Stomach (tissue), 9 donors: ENCODE data around the gene ONECUT3. TPM values are rescaled to one million over a fixed set of nuclear protein-coding genes. Genes with fewer than 3 reads are reported as not detected.

Experiments
- DNase-seq, 2 donors: peaks; one replicate each; pipeline versions ENCODE4 v3.0.0 to v3.0.0-alpha.2; 2013 to 2019
- H3K27ac ChIP-seq, 5 donors: fragments of 200-600 bp in 4 of 5; sonication (generic) in 4 of 5; one replicate each; pipeline ENCODE4 v1.5.1; 2013 to 2019; ENCODE audit warnings: mild to moderate bottlenecking in 1 of 5, moderate library complexity in 1 of 5
- H3K27me3 ChIP-seq, 3 donors: fragments of 200-600 bp; sonication (generic); one replicate each; pipeline ENCODE4 v1.5.1; 2017 to 2019; ENCODE audit warnings: mixed run types in 1 of 3
- H3K36me3 ChIP-seq, 4 donors: fragments of 200-600 bp; sonication (generic); 1 replicate in 3 of 4; 2 replicates in 1 of 4; pipeline ENCODE4 v1.5.1; 2016 to 2019
- H3K4me1 ChIP-seq, 4 donors: fragments of 200-600 bp; sonication (generic); one replicate each; pipeline ENCODE4 v1.5.1; 2016 to 2019
- H3K4me3 ChIP-seq, 4 donors: fragments of 200-600 bp; sonication (generic) in 3 of 4; one replicate each; pipeline ENCODE4 v1.5.1; 2016 to 2019; ENCODE audit warnings: mild to moderate bottlenecking in 1 of 4
- H3K9me3 ChIP-seq, 4 donors: fragments of 200-600 bp; sonication (generic); one replicate each; pipeline ENCODE4 v1.5.1; 2016 to 2019
- CTCF ChIP-seq, 7 experiments: fragments of 450-650 bp in 4 of 7; fragments of 200-600 bp in 3 of 7; sonication (generic) in 3 of 7; IDR thresholded peaks; one replicate each; pipeline ENCODE4 v1.5.1; 2016 to 2019; ENCODE audit warnings: antibody characterized with exemption in 7 of 7, control low read depth in 2 of 7, mild to moderate bottlenecking in 1 of 7
- EP300 ChIP-seq: sonication (generic); formaldehyde crosslinking; IDR thresholded peaks from one replicate; pipeline ENCODE4 v1.6.1; 2017; ENCODE audit warnings: antibody characterized with exemption
- POLR2A ChIP-seq, 4 donors: fragments of 450-650 bp; IDR thresholded peaks; one replicate each; pipeline ENCODE4 v1.6.1; 2016; ENCODE audit warnings: antibody characterized with exemption in 4 of 4, control low read depth in 2 of 4, mild to moderate bottlenecking in 1 of 4, moderate library complexity in 1 of 4
- POLR2AphosphoS5 ChIP-seq, 3 donors: sonication (generic); formaldehyde crosslinking; IDR thresholded peaks; one replicate each; pipeline ENCODE4 v1.6.1; 2016; ENCODE audit warnings: antibody characterized with exemption in 3 of 3
- WGBS, 5 donors: extraction: QIAGEN DNeasy Blood & Tissue Kit in 3 of 5; methylation state at CpG; one replicate each; pipeline versions ENCODE4 v1.1.5 to v1.1.7; 2013 to 2018; 5-methylcytosine and 5-hydroxymethylcytosine counted together
- intact Hi-C: fragments of 100-400 bp; cut with DNase I; formaldehyde crosslinking; loops from one replicate; pipeline ENCODE4 v1.15.1; 2023; ENCODE audit warnings: low total_unique reads
- polyA plus RNA-seq, 3 donors: library from polyadenylated mRNA; stranded (reverse); fragments of 200-250 nt; gene quantifications; one replicate each; pipeline ENCODE4 v1.2.3, GENCODE V29; 2013
- total RNA-seq, 5 donors: library from RNA; depleted of rRNA; stranded (reverse); fragments of >200 nt; gene quantifications; one replicate each; pipeline versions ENCODE4 v1.1.0 to v1.2.3, GENCODE V29; 2014 to 2016
- donor health status: healthy with polysubstance abuse.
- donor health status: Bipolar disorder and iron deficiency.
- donor health status: healthy.

The ONECUT3 gene
- total and polyA plus RNA-seq, 8 donors, result 0.13 to 0.37 (median 0.29) TPM; not detected in 5

GRCh38 chr19:1819341-1820255 lies 66.3 kb downstream of the ONECUT3 start:
- peaks cover 75 to 100% (median 100%) of the 10 kb centered on the region in 4 donors for H3K36me3 ChIP-seq
- H3K27ac ChIP-seq, result no peak overlapping the region
- DNase-seq, result no peak
- H3K4me1 ChIP-seq, result peaks cover 0 to 3% (median 0%) of the 10 kb centered on the region in 4 donors
- 84 to 91% (median 90%) methylated on average over 25 to 43 of the region's 43 CpGs for WGBS, 5 donors
- TF ChIP-seq CTCF (IDR thresholded peaks at IDR 0.05) (no peak), POLR2AphosphoS5 (IDR thresholded peaks at IDR 0.05) (no peak), EP300 (no peak), POLR2A (IDR thresholded peaks at IDR 0.05) (no peak)
- intact Hi-C loops, result loop anchor here (10.0 kb wide), 1 partner anchor 265 kb away; no protein-coding TSS in a partner anchor
- H3K9me3 ChIP-seq, result no peaks in the 10 kb centered on the region
- no peak overlapping the region for H3K4me3 ChIP-seq
- no peaks in the 10 kb centered on the region for H3K27me3 ChIP-seq

DNA sequence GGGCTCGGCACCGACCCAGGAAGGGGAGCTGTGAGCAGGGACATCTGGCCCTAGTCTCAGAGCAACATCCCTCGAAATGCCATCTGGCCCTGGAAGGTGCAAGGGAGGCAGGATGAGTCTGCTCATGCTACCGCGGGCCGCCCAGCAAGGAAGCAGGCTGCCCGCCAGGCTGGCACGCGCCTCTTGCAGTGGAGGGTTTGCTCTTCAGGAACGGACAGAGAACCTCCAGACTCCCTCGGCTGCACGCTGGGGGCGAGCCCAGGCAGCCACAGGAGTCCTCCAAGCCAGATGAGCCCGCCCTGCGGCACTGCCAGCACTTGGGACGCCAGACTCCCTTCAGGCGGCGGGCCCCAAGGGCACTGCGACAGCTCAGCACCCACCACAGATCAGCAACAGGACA lies 68.9 kb downstream of the ONECUT3 start:
- H3K9me3 ChIP-seq, result no peaks in the 10 kb centered on the region
- intact Hi-C loops, result loop anchor here (10.0 kb wide), 1 partner anchor 267 kb away; no protein-coding TSS in a partner anchor
- H3K27ac ChIP-seq, result no peak overlapping the region
- peaks cover 66 to 100% (median 94%) of the 10 kb centered on the region in 4 donors for H3K36me3 ChIP-seq
- peaks cover 9 to 18% (median 15%) of the 10 kb centered on the region in 4 donors for H3K4me1 ChIP-seq
- 86 to 100% (median 90%) methylated on average over 2 to 19 of the region's 19 CpGs for WGBS, 5 donors
- no peaks in the 10 kb centered on the region for H3K27me3 ChIP-seq
- TF ChIP-seq POLR2AphosphoS5 (IDR thresholded peaks at IDR 0.05) (no peak), POLR2A (IDR thresholded peaks at IDR 0.05) (no peak), CTCF (IDR thresholded peaks at IDR 0.05) (no peak), EP300 (no peak)
- no peak overlapping the region for H3K4me3 ChIP-seq
- no peak for DNase-seq

DNA sequence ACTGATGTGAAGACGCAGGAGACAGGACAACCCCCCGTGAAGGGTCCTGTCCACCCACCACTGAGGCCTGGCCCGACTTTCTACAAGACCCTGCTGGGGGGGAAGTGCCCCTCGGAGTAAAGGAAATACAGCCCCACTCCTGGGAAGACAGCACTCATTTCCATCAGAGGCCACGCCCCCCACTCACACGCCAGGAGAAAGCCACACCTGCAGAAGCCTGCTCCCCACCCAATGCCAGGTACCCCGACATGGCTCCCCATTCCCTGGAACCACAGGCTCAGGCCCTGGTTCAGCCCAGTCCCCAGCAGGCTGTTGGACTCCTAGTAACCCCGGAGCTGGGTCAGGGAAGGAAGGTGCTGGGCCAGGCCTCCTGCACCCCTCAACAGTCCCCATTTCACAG lies 69.7 kb downstream of the ONECUT3 start:
- Histone ChIP-seq H3K4me1 (peaks cover 9 to 18% (median 16%) of the 10 kb centered on the region in 4 donors), H3K36me3 (peaks cover 66 to 100% (median 94%) of the 10 kb centered on the region in 4 donors), H3K9me3 (no peaks in the 10 kb centered on the region), H3K27ac (no peak overlapping the region), H3K4me3 (no peak overlapping the region), H3K27me3 (no peaks in the 10 kb centered on the region)
- 78 to 94% (median 81%) methylated on average over 7 to 8 of the region's 8 CpGs for WGBS, 5 donors
- intact Hi-C loops, result loop anchor here (10.0 kb wide), 1 partner anchor 268 kb away; no protein-coding TSS in a partner anchor
- no peak for DNase-seq
- TF ChIP-seq POLR2A (IDR thresholded peaks at IDR 0.05), result no peak
- TF ChIP-seq POLR2AphosphoS5 (IDR thresholded peaks at IDR 0.05), result no peak
- no peak for TF ChIP-seq EP300
- no peak for TF ChIP-seq CTCF (IDR thresholded peaks at IDR 0.05)

DNA sequence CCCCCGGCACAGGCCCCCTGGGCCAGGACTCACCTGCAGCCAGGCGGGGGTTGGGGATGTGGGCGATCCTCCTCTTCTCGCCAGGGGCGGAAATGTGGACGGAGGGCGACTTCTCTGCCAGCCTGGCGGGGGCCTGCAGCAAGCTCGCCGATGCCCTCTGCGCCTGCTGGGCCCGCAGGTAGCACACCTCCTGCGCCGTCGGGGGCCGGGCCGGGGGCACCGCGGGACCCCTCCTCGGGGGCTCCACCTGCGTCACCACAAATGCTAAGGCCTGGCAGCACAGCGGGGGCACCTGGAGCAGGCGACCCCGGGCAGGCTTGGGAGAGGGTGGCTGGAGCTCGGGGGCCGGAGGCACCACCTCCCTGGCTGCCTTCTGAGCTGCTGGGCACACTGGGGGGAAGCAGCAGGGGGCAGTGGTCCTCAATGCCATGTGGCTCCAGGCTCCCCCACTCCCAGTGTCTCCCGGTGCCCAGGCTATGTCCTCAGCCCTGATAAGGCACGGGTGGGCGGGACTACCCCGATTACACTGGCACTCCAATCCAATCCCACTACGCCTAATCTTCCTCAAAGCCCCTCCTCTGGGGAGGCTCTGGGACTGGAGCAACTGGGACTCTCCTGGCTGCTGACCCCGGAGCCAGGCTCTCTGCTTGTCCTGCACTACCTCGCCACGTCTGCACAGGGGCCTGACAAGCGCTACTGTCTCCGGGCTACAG lies 70.4 kb downstream of the ONECUT3 start:
- intact Hi-C loops, result loop anchor here (10.0 kb wide), 1 partner anchor 269 kb away; no protein-coding TSS in a partner anchor
- Histone ChIP-seq H3K27me3 (no peaks in the 10 kb centered on the region), H3K9me3 (no peaks in the 10 kb centered on the region), H3K27ac (no peak overlapping the region), H3K4me1 (peaks cover 9 to 19% (median 16%) of the 10 kb centered on the region in 4 donors), H3K36me3 (peaks cover 61 to 100% (median 94%) of the 10 kb centered on the region in 4 donors), H3K4me3 (no peak overlapping the region)
- TF ChIP-seq EP300, result no peak
- TF ChIP-seq POLR2A (IDR thresholded peaks at IDR 0.05), result no peak
- no peak for TF ChIP-seq POLR2AphosphoS5 (IDR thresholded peaks at IDR 0.05)
- no peak for TF ChIP-seq CTCF (IDR thresholded peaks at IDR 0.05)
- 85 to 92% (median 87%) methylated on average over 22 to 36 of the region's 36 CpGs for WGBS, 5 donors
- DNase-seq, result no peak
